Stimulated activated naive B cell treated with anti-CD40 and anti-IgM and Interleukin-4, amounts not matched to agents 10 μg/mL and 1 μg/mL and 100 μg/mL, for 72 hours (primary cell): Measurements from ENCODE around the gene ZFP92.

ENCODE experiments used
- ATAC-seq, 2 donors: fragments of 150-1000 bp; cut with Tn5 transposase; replicated peaks; 2 replicates each; pipeline ENCODE4 v1.10.0; 2021; ENCODE audit warnings: moderate library complexity in 1 of 2
- DNase-seq: peaks from one replicate; pipeline ENCODE4 v3.0.0; 2021
- H3K27ac Mint-ChIP-seq: one replicate; pipeline ENCODE4 v1.8.0; 2022; ENCODE audit warnings: mild to moderate bottlenecking, mixed read lengths
- H3K27me3 Mint-ChIP-seq, 2 donors: one replicate each; pipeline ENCODE4 v1.8.0; 2022; ENCODE audit warnings: mixed read lengths in 2 of 2
- H3K36me3 Mint-ChIP-seq, 2 donors: one replicate each; pipeline ENCODE4 v1.8.0; 2022; ENCODE audit warnings: mixed read lengths in 2 of 2, mild to moderate bottlenecking in 1 of 2
- H3K4me1 Mint-ChIP-seq, 2 donors: one replicate each; pipeline ENCODE4 v1.8.0; 2022; ENCODE audit warnings: mixed read lengths in 2 of 2, mild to moderate bottlenecking in 1 of 2
- H3K4me3 Mint-ChIP-seq, 2 donors: one replicate each; pipeline ENCODE4 v1.8.0; 2022; ENCODE audit warnings: mild to moderate bottlenecking in 2 of 2, mixed read lengths in 2 of 2, moderate library complexity in 1 of 2
- H3K9me3 Mint-ChIP-seq, 2 donors: one replicate each; pipeline ENCODE4 v1.8.0; 2022; ENCODE audit warnings: mixed read lengths in 2 of 2, mild to moderate bottlenecking in 1 of 2

ZFP92 gene

GRCh38 chrX:153409414-153410101 lies 1.7 kb upstream of the ZFP92 start:
- no peak for ATAC-seq
- DNase-seq: no peak
- Mint-ChIP-seq H3K27ac (no peak overlapping the region), H3K36me3 (peaks cover 0 to 1% of the 10 kb centered on the region in 2 donors), H3K4me3 (no peak overlapping the region), H3K4me1 (peaks cover 12 to 13% of the 10 kb centered on the region in 2 donors), H3K9me3 (no peaks in the 10 kb centered on the region), H3K27me3 (peaks cover 7 to 17% of the 10 kb centered on the region in 2 donors)

- H3K9me3 Mint-ChIP-seq: no peaks in the 10 kb centered on the region
- no peak overlapping the region for H3K4me3 Mint-ChIP-seq
- DNase-seq: no peak
These were observed 899 bp upstream of the ZFP92 start for GRCh38 chrX:153410373-153410772.

GRCh38 chrX:153410888-153411254 lies 401 bp upstream of the ZFP92 start:
- DNase-seq (no peak), ATAC-seq (no peak)
- peaks cover 10 to 12% of the 10 kb centered on the region in 2 donors for H3K4me1 Mint-ChIP-seq
- no peak overlapping the region for H3K27ac Mint-ChIP-seq
- peaks cover 10 to 20% of the 10 kb centered on the region in 2 donors for H3K27me3 Mint-ChIP-seq
- H3K9me3 Mint-ChIP-seq: no peaks in the 10 kb centered on the region
- H3K36me3 Mint-ChIP-seq: peaks cover 0 to 1% of the 10 kb centered on the region in 2 donors
- peak overlapping the region; percentile 62 to 76 for H3K4me3 Mint-ChIP-seq

More at GRCh38 chrX:153410373-153410772, 899 bp upstream of the ZFP92 start:
- peaks cover 12 to 13% of the 10 kb centered on the region in 2 donors for H3K4me1 Mint-ChIP-seq
- H3K27me3 Mint-ChIP-seq: peaks cover 7 to 17% of the 10 kb centered on the region in 2 donors
- peaks cover 0 to 1% of the 10 kb centered on the region in 2 donors for H3K36me3 Mint-ChIP-seq
- no peak for ATAC-seq
- H3K27ac Mint-ChIP-seq: no peak overlapping the region

GRCh38 chrX:153411988-153412574 lies 809 bp downstream of the ZFP92 start:
- H3K4me1 Mint-ChIP-seq: peaks cover 10 to 12% of the 10 kb centered on the region in 2 donors
- H3K36me3 Mint-ChIP-seq: peaks cover 0 to 1% of the 10 kb centered on the region in 2 donors
- H3K27ac Mint-ChIP-seq: no peak overlapping the region
- ATAC-seq (no peak), DNase-seq (no peak)
- no peaks in the 10 kb centered on the region for H3K9me3 Mint-ChIP-seq
- H3K27me3 Mint-ChIP-seq: peaks cover 13 to 26% of the 10 kb centered on the region in 2 donors
- peak overlapping the region; percentile 62 to 76 for H3K4me3 Mint-ChIP-seq

GRCh38 chrX:153412746-153413720 lies 1.8 kb downstream of the ZFP92 start:
- H3K9me3 Mint-ChIP-seq: no peaks in the 10 kb centered on the region
- H3K27me3 Mint-ChIP-seq: peaks cover 17 to 31% of the 10 kb centered on the region in 2 donors
- ATAC-seq: no peak
- peaks cover 10 to 12% of the 10 kb centered on the region in 2 donors for H3K4me1 Mint-ChIP-seq
- no peak overlapping the region for H3K4me3 Mint-ChIP-seq
- peaks cover 0 to 1% of the 10 kb centered on the region in 2 donors for H3K36me3 Mint-ChIP-seq
- no peak overlapping the region for H3K27ac Mint-ChIP-seq
- DNase-seq: no peak

GRCh38 chrX:153413731-153414130 lies 2.5 kb downstream of the ZFP92 start:
- Mint-ChIP-seq H3K4me1 (peaks cover 10 to 12% of the 10 kb centered on the region in 2 donors), H3K9me3 (no peaks in the 10 kb centered on the region), H3K27ac (no peak overlapping the region), H3K4me3 (no peak overlapping the region), H3K27me3 (peaks cover 21 to 31% of the 10 kb centered on the region in 2 donors), H3K36me3 (peaks cover 0 to 1% of the 10 kb centered on the region in 2 donors)
- ATAC-seq: no peak
- no peak for DNase-seq

GRCh38 chrX:153414856-153415510 lies 3.7 kb downstream of the ZFP92 start:
- ATAC-seq (no peak), DNase-seq (no peak)
- H3K4me1 Mint-ChIP-seq: peaks cover 10 to 12% of the 10 kb centered on the region in 2 donors
- H3K9me3 Mint-ChIP-seq: no peaks in the 10 kb centered on the region
- H3K4me3 Mint-ChIP-seq: no peak overlapping the region
- peaks cover 0 to 1% of the 10 kb centered on the region in 2 donors for H3K36me3 Mint-ChIP-seq
- no peak overlapping the region for H3K27ac Mint-ChIP-seq
- H3K27me3 Mint-ChIP-seq: peaks cover 21 to 31% of the 10 kb centered on the region in 2 donors

GRCh38 chrX:153416781-153417450 lies 5.6 kb downstream of the ZFP92 start:
- peaks cover 21 to 24% of the 10 kb centered on the region in 2 donors for H3K27me3 Mint-ChIP-seq
- no peak overlapping the region for H3K4me3 Mint-ChIP-seq
- no peak overlapping the region for H3K27ac Mint-ChIP-seq
- ATAC-seq (no peak), DNase-seq (no peak)
- peaks cover 0 to 3% of the 10 kb centered on the region in 2 donors for H3K36me3 Mint-ChIP-seq
- H3K9me3 Mint-ChIP-seq: no peaks in the 10 kb centered on the region
- H3K4me1 Mint-ChIP-seq: peaks cover 6% of the 10 kb centered on the region in 2 donors

- ATAC-seq (no peak), DNase-seq (no peak)
- Mint-ChIP-seq H3K36me3 (peaks cover 0 to 2% of the 10 kb centered on the region in 2 donors), H3K27me3 (peaks cover 18 to 21% of the 10 kb centered on the region in 2 donors), H3K4me3 (no peak overlapping the region), H3K4me1 (no peaks in the 10 kb centered on the region), H3K27ac (no peak overlapping the region), H3K9me3 (no peaks in the 10 kb centered on the region)
These were observed 6.4 kb downstream of the ZFP92 start for GRCh38 chrX:153417637-153418036.

- Mint-ChIP-seq H3K4me1 (no peaks in the 10 kb centered on the region), H3K27ac (no peak overlapping the region), H3K9me3 (no peaks in the 10 kb centered on the region), H3K4me3 (no peak overlapping the region), H3K36me3 (peaks cover 0 to 2% of the 10 kb centered on the region in 2 donors), H3K27me3 (peaks cover 9 to 13% of the 10 kb centered on the region in 2 donors)
- no peak for DNase-seq
- ATAC-seq: no peak
These were observed 9.8 kb downstream of the ZFP92 start for GRCh38 chrX:153420851-153421599.

GRCh38 chrX:153421856-153422255 lies 10.6 kb downstream of the ZFP92 start:
- H3K27ac Mint-ChIP-seq: no peak overlapping the region
- H3K4me1 Mint-ChIP-seq: no peaks in the 10 kb centered on the region
- H3K36me3 Mint-ChIP-seq: peaks cover 0 to 2% of the 10 kb centered on the region in 2 donors
- H3K9me3 Mint-ChIP-seq: no peaks in the 10 kb centered on the region
- no peak for ATAC-seq
- DNase-seq: no peak
- H3K27me3 Mint-ChIP-seq: peaks cover 5 to 13% of the 10 kb centered on the region in 2 donors
- H3K4me3 Mint-ChIP-seq: no peak overlapping the region

GRCh38 chrX:153423652-153424051 lies 12.4 kb downstream of the ZFP92 start:
- H3K4me3 Mint-ChIP-seq: no peak overlapping the region

GRCh38 chrX:153426204-153426603 lies 14.9 kb downstream of the ZFP92 start:
- H3K9me3 Mint-ChIP-seq: peaks cover 4 to 5% of the 10 kb centered on the region in 2 donors
- DNase-seq (no peak), ATAC-seq (no peak)
- H3K36me3 Mint-ChIP-seq: peaks cover 0 to 10% of the 10 kb centered on the region in 2 donors
- H3K4me1 Mint-ChIP-seq: no peaks in the 10 kb centered on the region
- no peak overlapping the region for H3K4me3 Mint-ChIP-seq
- H3K27ac Mint-ChIP-seq: no peak overlapping the region
- H3K27me3 Mint-ChIP-seq: peaks cover 0 to 12% of the 10 kb centered on the region in 2 donors

More at GRCh38 chrX:153423652-153424051, 12.4 kb downstream of the ZFP92 start:
- peaks cover 4 to 5% of the 10 kb centered on the region in 2 donors for H3K9me3 Mint-ChIP-seq
- no peak overlapping the region for H3K27ac Mint-ChIP-seq
- H3K27me3 Mint-ChIP-seq: peaks cover 0 to 4% of the 10 kb centered on the region in 2 donors
- ATAC-seq: no peak
- H3K36me3 Mint-ChIP-seq: peaks cover 2 to 4% of the 10 kb centered on the region in 2 donors
- DNase-seq: no peak
- no peaks in the 10 kb centered on the region for H3K4me1 Mint-ChIP-seq
